ENCODE results near the gene BCAS3.
"Not testable (repeated sequence)": the region's sequence is repeated elsewhere in the genome, so short reads cannot be mapped to it uniquely, and the experiment has no call there.

The BCAS3 gene

GRCh38 chr17:61426482-61427304 lies 749.0 kb downstream of the BCAS3 start:
- Histone ChIP-seq H3K4me3 (ENCODE audit: low read depth, low read length) (no peak overlapping the region), H3K9ac (no peak overlapping the region), H3K4me1 (no peaks in the 10 kb centered on the region), H3K36me3 (ENCODE audit: control insufficient read depth, insufficient read depth, low read length) (no peaks in the 10 kb centered on the region), H3K9me3 (ENCODE audit: control insufficient read depth, low read length) (no peaks in the 10 kb centered on the region), H3K27me3 (ENCODE audit: control insufficient read depth, insufficient read depth, low read length) (no peaks in the 10 kb centered on the region), H3K27ac (no peak overlapping the region), H3K4me2 (ENCODE audit: low read length) (no peak overlapping the region), H2AFZ (no peak overlapping the region), H3K79me2 (no peaks in the 10 kb centered on the region)
- TF ChIP-seq, protein P1, sequence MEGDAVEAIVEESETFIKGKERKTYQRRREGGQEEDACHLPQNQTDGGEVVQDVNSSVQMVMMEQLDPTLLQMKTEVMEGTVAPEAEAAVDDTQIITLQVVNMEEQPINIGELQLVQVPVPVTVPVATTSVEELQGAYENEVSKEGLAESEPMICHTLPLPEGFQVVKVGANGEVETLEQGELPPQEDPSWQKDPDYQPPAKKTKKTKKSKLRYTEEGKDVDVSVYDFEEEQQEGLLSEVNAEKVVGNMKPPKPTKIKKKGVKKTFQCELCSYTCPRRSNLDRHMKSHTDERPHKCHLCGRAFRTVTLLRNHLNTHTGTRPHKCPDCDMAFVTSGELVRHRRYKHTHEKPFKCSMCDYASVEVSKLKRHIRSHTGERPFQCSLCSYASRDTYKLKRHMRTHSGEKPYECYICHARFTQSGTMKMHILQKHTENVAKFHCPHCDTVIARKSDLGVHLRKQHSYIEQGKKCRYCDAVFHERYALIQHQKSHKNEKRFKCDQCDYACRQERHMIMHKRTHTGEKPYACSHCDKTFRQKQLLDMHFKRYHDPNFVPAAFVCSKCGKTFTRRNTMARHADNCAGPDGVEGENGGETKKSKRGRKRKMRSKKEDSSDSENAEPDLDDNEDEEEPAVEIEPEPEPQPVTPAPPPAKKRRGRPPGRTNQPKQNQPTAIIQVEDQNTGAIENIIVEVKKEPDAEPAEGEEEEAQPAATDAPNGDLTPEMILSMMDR (IDR thresholded peaks at IDR 0.05), result no peak

DNA sequence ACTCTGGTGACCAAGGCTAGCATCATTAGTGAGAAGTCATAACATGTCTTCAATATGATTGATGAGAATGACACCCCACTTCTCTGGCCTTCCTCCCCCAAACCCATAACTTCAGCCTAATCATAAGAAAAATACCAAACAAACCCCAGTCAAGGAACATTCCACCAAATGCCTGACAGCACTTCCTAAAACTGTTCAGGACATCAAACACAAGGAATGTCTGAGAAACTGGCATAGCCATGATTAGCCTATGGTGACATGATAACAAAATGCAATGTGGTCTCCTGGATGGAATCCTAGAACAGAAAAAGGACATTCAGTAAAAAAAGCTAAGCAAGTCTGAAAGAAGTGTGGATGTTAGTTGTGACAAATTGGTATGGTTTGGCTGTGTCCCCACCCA lies 749.9 kb downstream of the BCAS3 start:
- TF ChIP-seq, protein P1 (IDR thresholded peaks at IDR 0.05), result no peak
- Histone ChIP-seq H3K4me1 (no peaks in the 10 kb centered on the region), H3K79me2 (no peaks in the 10 kb centered on the region), H2AFZ (no peak overlapping the region), H3K27ac (no peak overlapping the region), H3K9ac (no peak overlapping the region), H3K27me3 (ENCODE audit: control insufficient read depth, insufficient read depth, low read length) (no peaks in the 10 kb centered on the region), H3K36me3 (ENCODE audit: control insufficient read depth, insufficient read depth, low read length) (no peaks in the 10 kb centered on the region), H3K9me3 (ENCODE audit: control insufficient read depth, low read length) (no peaks in the 10 kb centered on the region), H3K4me2 (ENCODE audit: low read length) (no peak overlapping the region), H3K4me3 (ENCODE audit: low read depth, low read length) (no peak overlapping the region)

GRCh38 chr17:61429274-61429673 lies 751.6 kb downstream of the BCAS3 start:
- Histone ChIP-seq H3K9me3 (ENCODE audit: control insufficient read depth, low read length) (no peaks in the 10 kb centered on the region), H3K27ac (no peak overlapping the region), H2AFZ (no peak overlapping the region), H3K4me3 (ENCODE audit: low read depth, low read length) (no peak overlapping the region), H3K4me2 (ENCODE audit: low read length) (no peak overlapping the region), H3K4me1 (no peaks in the 10 kb centered on the region), H3K36me3 (ENCODE audit: control insufficient read depth, insufficient read depth, low read length) (no peaks in the 10 kb centered on the region), H3K9ac (no peak overlapping the region), H3K27me3 (ENCODE audit: control insufficient read depth, insufficient read depth, low read length) (no peaks in the 10 kb centered on the region), H3K79me2 (no peaks in the 10 kb centered on the region)
- TF ChIP-seq, protein P1 (IDR thresholded peaks at IDR 0.05), result no peak

DNA sequence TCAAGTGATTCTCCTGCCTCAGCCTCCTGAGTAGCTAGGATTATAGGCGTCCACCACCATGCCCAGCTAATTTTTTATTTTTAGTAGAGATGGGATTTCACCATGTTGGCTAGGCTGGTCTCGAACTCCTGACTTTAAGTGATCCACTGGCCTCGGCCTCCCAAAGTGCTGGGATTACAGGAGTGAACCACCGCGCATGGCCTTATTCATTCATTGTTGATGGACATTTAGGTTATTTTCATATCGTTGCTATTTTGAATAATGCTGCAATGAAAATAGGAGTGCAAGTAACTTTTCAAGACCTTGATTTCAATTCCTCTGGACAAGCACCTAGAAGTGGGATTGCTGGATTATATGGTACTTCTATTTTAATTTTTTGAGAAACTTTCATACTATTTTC lies 752.2 kb downstream of the BCAS3 start:
- not testable (repeated sequence) for H3K79me2 ChIP-seq; H3K27ac ChIP-seq; H2AFZ ChIP-seq; H3K27me3 ChIP-seq (ENCODE audit: control insufficient read depth, insufficient read depth, low read length); H3K9ac ChIP-seq; H3K4me2 ChIP-seq (ENCODE audit: low read length); H3K4me3 ChIP-seq (ENCODE audit: low read depth, low read length); H3K4me1 ChIP-seq; H3K36me3 ChIP-seq (ENCODE audit: control insufficient read depth, insufficient read depth, low read length); H3K9me3 ChIP-seq (ENCODE audit: control insufficient read depth, low read length)

GRCh38 chr17:61431594-61432311 lies 754.1 kb downstream of the BCAS3 start:
- H2AFZ ChIP-seq, result no peak overlapping the region
- H3K4me1 ChIP-seq, result no peaks in the 10 kb centered on the region
- no peak overlapping the region for H3K9ac ChIP-seq
- TF ChIP-seq, protein P1 (IDR thresholded peaks at IDR 0.05), result no peak
- H3K79me2 ChIP-seq, result no peaks in the 10 kb centered on the region
- H3K36me3 ChIP-seq (ENCODE audit: control insufficient read depth, insufficient read depth, low read length), result no peaks in the 10 kb centered on the region
- H3K9me3 ChIP-seq (ENCODE audit: control insufficient read depth, low read length), result peaks cover 5% of the 10 kb centered on the region
- no peak overlapping the region for H3K4me3 ChIP-seq (ENCODE audit: low read depth, low read length)
- H3K27me3 ChIP-seq (ENCODE audit: control insufficient read depth, insufficient read depth, low read length), result no peaks in the 10 kb centered on the region
- H3K27ac ChIP-seq, result no peak overlapping the region
- H3K4me2 ChIP-seq (ENCODE audit: low read length), result no peak overlapping the region
